ENCODE measurements around the gene HSDL1.

GRCh38 chr16:84156342-84156784 is 11.4 kb upstream of the HSDL1 start:
- no peak for TF ChIP-seq POLR2A (IDR thresholded peaks at IDR 0.05; ENCODE audit: low read depth, low read length)
- TF ChIP-seq POLR2AphosphoS5 (IDR thresholded peaks at IDR 0.05; ENCODE audit: insufficient read depth, low read depth, low read length) = no peak
- TF ChIP-seq EZH2 (IDR thresholded peaks at IDR 0.05; ENCODE audit: borderline replicate concordance, low read depth, low read length, severe bottlenecking) = no peak
- TF ChIP-seq, protein P1, sequence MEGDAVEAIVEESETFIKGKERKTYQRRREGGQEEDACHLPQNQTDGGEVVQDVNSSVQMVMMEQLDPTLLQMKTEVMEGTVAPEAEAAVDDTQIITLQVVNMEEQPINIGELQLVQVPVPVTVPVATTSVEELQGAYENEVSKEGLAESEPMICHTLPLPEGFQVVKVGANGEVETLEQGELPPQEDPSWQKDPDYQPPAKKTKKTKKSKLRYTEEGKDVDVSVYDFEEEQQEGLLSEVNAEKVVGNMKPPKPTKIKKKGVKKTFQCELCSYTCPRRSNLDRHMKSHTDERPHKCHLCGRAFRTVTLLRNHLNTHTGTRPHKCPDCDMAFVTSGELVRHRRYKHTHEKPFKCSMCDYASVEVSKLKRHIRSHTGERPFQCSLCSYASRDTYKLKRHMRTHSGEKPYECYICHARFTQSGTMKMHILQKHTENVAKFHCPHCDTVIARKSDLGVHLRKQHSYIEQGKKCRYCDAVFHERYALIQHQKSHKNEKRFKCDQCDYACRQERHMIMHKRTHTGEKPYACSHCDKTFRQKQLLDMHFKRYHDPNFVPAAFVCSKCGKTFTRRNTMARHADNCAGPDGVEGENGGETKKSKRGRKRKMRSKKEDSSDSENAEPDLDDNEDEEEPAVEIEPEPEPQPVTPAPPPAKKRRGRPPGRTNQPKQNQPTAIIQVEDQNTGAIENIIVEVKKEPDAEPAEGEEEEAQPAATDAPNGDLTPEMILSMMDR (IDR thresholded peaks at IDR 0.05; ENCODE audit: extremely low read depth in 1 of 2, insufficient read depth in 1 of 2, low read depth in 1 of 2, low read length in 2 of 2) = no peak
- TF ChIP-seq MAX (IDR thresholded peaks at IDR 0.05; ENCODE audit: insufficient read depth, insufficient read length) = no peak
